OCI-LY3 (cell line): ENCODE results near the gene TMC2.

Experiments
- H2AFZ ChIP-seq: fragments of 200-600, 300-600 bp; shearing (Covaris generic); 2 replicates; pipeline ENCODE4 v1.6.0; 2014; ENCODE audit warnings: antibody characterized with exemption, low read depth, low read length
- H3K27ac ChIP-seq: fragments of 200-600, 300-600 bp; sonication (generic); 2 replicates; pipeline ENCODE4 v1.5.1; 2014; ENCODE audit warnings: mild to moderate bottlenecking, low read length, moderate library complexity, mixed read lengths
- H3K27me3 ChIP-seq: fragments of 200-600, 300-600 bp; sonication (generic); 2 replicates; pipeline ENCODE4 v1.6.1; 2014; ENCODE audit warnings: low read depth, low read length, mixed read lengths
- H3K36me3 ChIP-seq: fragments of 200-600, 300-600 bp; sonication (generic); replicated peaks from 2 replicates; pipeline ENCODE3; 2014; ENCODE audit warnings: low read depth, low read length, mixed read lengths
- H3K4me1 ChIP-seq: fragments of 300-600, 200-600 bp; sonication (generic); 2 replicates; pipeline ENCODE4 v1.6.1; 2014; ENCODE audit warnings: low read length, mixed read lengths
- H3K4me2 ChIP-seq: fragments of 200-600, 300-600 bp; sonication (generic); 2 replicates; pipeline ENCODE4 v1.6.1; 2014; ENCODE audit warnings: low read length, mixed read lengths
- H3K4me3 ChIP-seq: fragments of 300-600, 200-600 bp; sonication (generic); 2 replicates; pipeline ENCODE4 v1.5.1; 2014; ENCODE audit warnings: antibody characterized with exemption, mild to moderate bottlenecking, low read length, moderate library complexity
- H3K79me2 ChIP-seq: fragments of 300-600, 200-600 bp; shearing (Covaris generic); 2 replicates; pipeline ENCODE4 v1.6.1; 2014; ENCODE audit warnings: mild to moderate bottlenecking, low read length, mixed read lengths
- H3K9ac ChIP-seq: fragments of 300-600, 200-600 bp; shearing (Covaris generic); 2 replicates; pipeline ENCODE4 v1.6.0; 2014; ENCODE audit warnings: mild to moderate bottlenecking, low read length, moderate library complexity
- H3K9me3 ChIP-seq: fragments of 200-600, 300-600 bp; shearing (Covaris generic); 2 replicates; pipeline ENCODE4 v1.6.1; 2014; ENCODE audit warnings: low read length, mixed read lengths; ENCODE audit not compliant: insufficient read depth
- H4K20me1 ChIP-seq: fragments of 200-600, 300-600 bp; sonication (generic); 2 replicates; pipeline ENCODE4 v1.6.1; 2016; ENCODE audit warnings: low read length, mixed read lengths; ENCODE audit not compliant: insufficient read depth
- EZH2phosphoT487 ChIP-seq: fragments of 200-600 bp; shearing (Covaris generic); IDR thresholded peaks from 2 replicates; pipeline ENCODE4 v1.6.1; 2018; ENCODE audit warnings: antibody characterized with exemption, mixed run types, low read depth
- TF ChIP-seq, protein P1 (sequence below): fragments of 200-600, 300-600 bp; sonication (generic); IDR thresholded peaks from 2 replicates; pipeline ENCODE4 v1.5.1; 2014; ENCODE audit warnings: antibody characterized with exemption, low read length, low read depth

Gene TMC2

DNA sequence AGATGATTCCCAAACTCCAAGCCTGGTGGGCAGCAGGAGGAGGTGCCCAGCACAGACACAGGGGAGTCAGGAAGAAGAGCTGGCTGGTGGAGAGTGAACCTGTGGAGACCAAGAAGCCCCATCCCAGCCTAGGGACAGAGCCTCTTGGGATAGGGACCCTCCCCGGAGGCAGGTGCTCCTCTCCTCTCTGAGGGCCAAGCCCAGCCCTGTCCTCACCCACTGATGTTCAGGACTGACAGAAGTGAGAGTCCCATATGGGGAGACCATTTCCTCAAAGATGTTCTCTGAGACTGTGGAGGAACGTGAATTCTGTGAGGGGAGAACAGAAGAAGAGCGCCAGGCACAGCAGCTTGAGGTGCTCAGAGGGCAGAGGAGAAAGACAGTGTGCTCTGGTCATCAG lies 153.8 kb downstream of the TMC2 start:
- H3K79me2 ChIP-seq: no peaks in the 10 kb centered on the region
- no peak overlapping the region for H3K4me2 ChIP-seq
- H3K36me3 ChIP-seq: no peaks in the 10 kb centered on the region
- no peaks in the 10 kb centered on the region for H4K20me1 ChIP-seq
- peaks cover 7% of the 10 kb centered on the region; the same call in 1 of the 2 replicates for H3K4me1 ChIP-seq
- no peaks in the 10 kb centered on the region for H3K9me3 ChIP-seq
- peaks cover 12% of the 10 kb centered on the region; the same call in 1 of the 2 replicates for H3K27me3 ChIP-seq
- H2AFZ ChIP-seq: no peak overlapping the region
- no peak overlapping the region for H3K4me3 ChIP-seq
- TF ChIP-seq, protein P1, sequence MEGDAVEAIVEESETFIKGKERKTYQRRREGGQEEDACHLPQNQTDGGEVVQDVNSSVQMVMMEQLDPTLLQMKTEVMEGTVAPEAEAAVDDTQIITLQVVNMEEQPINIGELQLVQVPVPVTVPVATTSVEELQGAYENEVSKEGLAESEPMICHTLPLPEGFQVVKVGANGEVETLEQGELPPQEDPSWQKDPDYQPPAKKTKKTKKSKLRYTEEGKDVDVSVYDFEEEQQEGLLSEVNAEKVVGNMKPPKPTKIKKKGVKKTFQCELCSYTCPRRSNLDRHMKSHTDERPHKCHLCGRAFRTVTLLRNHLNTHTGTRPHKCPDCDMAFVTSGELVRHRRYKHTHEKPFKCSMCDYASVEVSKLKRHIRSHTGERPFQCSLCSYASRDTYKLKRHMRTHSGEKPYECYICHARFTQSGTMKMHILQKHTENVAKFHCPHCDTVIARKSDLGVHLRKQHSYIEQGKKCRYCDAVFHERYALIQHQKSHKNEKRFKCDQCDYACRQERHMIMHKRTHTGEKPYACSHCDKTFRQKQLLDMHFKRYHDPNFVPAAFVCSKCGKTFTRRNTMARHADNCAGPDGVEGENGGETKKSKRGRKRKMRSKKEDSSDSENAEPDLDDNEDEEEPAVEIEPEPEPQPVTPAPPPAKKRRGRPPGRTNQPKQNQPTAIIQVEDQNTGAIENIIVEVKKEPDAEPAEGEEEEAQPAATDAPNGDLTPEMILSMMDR: no peak
- TF ChIP-seq EZH2phosphoT487: no peak
- no peak overlapping the region for H3K9ac ChIP-seq
- no peak overlapping the region for H3K27ac ChIP-seq

DNA sequence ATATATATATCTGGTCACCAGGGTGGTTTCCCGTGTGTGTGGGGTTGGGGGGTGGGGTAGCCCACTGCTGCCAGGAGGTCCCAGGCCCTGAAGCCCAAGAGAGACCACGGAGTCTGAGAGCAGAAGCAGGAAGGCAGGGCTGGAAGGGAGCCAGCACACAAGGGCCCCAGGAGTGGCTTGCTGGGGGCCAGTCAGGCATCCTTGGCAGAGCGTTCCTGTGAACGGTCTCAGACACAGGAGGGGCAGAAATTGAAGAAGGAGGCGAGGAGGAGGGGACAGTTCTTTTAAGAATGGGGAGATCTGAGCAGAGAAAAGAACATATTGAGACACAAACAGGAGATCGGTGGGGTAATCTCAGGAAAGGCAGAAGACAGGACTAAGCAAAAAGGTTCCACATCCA lies 154.3 kb downstream of the TMC2 start:
- H3K27ac ChIP-seq: no peak overlapping the region
- H2AFZ ChIP-seq: no peak overlapping the region
- H3K4me1 ChIP-seq: peaks cover 7% of the 10 kb centered on the region; the same call in 1 of the 2 replicates
- no peaks in the 10 kb centered on the region for H4K20me1 ChIP-seq
- peaks cover 12% of the 10 kb centered on the region; the same call in 1 of the 2 replicates for H3K27me3 ChIP-seq
- H3K4me3 ChIP-seq: no peak overlapping the region
- H3K79me2 ChIP-seq: no peaks in the 10 kb centered on the region
- no peaks in the 10 kb centered on the region for H3K36me3 ChIP-seq
- no peak overlapping the region for H3K4me2 ChIP-seq
- TF ChIP-seq, protein P1: no peak
- no peak for TF ChIP-seq EZH2phosphoT487
- no peak overlapping the region for H3K9ac ChIP-seq
- no peaks in the 10 kb centered on the region for H3K9me3 ChIP-seq

DNA sequence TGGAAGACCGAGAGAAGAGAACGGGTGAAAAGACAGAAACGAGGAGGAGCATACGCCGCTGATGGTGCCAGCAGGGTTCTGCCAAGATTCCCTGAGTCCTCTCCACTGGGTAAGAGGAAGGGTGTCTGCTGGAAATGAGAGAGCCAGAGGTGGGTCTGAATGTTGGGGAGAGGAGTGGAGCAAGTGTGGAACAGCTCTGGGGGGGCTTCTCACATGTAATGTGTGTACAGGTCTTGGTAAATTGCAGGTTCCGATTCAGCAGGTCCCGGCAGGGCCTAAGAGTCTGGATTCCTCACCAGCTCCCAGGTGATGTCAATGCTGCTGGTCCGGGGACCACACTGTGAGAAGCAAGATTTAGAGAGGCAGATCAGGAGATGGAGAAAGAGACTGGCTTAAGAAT lies 154.8 kb downstream of the TMC2 start:
- Histone ChIP-seq H3K4me2 (no peak overlapping the region), H3K9ac (no peak overlapping the region), H2AFZ (no peak overlapping the region), H3K79me2 (no peaks in the 10 kb centered on the region), H3K27ac (no peak overlapping the region), H3K9me3 (no peaks in the 10 kb centered on the region), H3K27me3 (peaks cover 12% of the 10 kb centered on the region; the same call in 1 of the 2 replicates), H3K4me1 (peaks cover 7% of the 10 kb centered on the region; the same call in 1 of the 2 replicates), H3K36me3 (no peaks in the 10 kb centered on the region), H3K4me3 (no peak overlapping the region), H4K20me1 (no peaks in the 10 kb centered on the region)
- TF ChIP-seq, protein P1: no peak
- TF ChIP-seq EZH2phosphoT487: no peak
